Measurements from ENCODE around the gene UTS2B. TPM values are rescaled to one million over a fixed set of nuclear protein-coding genes. Genes with fewer than 3 reads are reported as not detected.
A peak's percentile ranks its signal among the peaks of the same experiment; 100 is the strongest.

Gene UTS2B
- total RNA-seq, 1 donor from 2014 or later: 0.69 TPM

DNA sequence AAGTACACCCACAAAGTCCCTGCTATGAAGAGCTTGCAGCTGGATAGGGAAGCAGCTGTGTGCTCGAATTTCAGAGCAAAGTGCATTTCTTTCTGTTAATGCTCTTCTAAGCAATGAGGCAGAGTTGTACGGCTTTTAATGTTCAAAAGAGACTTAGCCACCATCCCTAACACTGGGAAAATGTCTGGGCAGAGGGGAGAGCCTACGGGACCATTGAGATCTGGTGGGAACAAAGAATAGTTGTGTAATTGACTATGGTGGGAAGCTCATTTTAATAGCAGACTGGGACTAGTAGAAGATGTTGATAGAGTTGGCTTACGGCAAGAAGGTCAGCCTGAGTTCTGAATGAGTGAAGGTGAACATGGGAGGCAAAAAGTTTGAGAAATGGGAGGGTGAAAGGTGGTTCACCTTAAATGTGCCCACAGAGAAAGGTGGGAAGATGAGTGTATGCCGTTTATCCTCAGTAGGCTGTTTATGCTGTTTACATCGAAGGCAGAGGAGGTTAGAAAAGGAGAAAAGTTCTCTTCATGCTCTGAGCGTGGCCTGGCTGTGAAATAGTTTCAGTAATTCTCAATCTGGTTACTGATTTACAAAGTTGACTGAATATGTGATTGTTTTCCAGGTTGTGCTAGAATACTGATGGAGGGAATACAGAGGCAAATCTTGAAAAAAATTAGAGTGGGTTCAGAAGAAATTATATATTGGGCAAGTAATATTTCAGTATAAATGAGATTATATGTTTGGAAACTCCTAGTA, 22.9 kb upstream of the UTS2B start:
- TF ChIP-seq CTCF (conservative IDR thresholded peaks at IDR 0.05; ENCODE audit: low read depth, low read length): no peak
- DNase-seq (ENCODE audit: low read depth): no peak
- peak overlapping the region; percentile 32 for H3K4me3 ChIP-seq (ENCODE audit: low read depth, low read length)

- no peak for TF ChIP-seq CTCF (conservative IDR thresholded peaks at IDR 0.05; ENCODE audit: low read depth, low read length)
- DNase-seq (ENCODE audit: low read depth): no peak
- no peak overlapping the region for H3K4me3 ChIP-seq (ENCODE audit: low read depth, low read length)
Measured at GRCh38 chr3:191352014-191352413, 21.7 kb upstream of the UTS2B start.

- H3K4me3 ChIP-seq (ENCODE audit: low read depth, low read length): no peak overlapping the region
- no peak for DNase-seq (ENCODE audit: low read depth)
- no peak for TF ChIP-seq CTCF (conservative IDR thresholded peaks at IDR 0.05; ENCODE audit: low read depth, low read length)
Measured at GRCh38 chr3:191350396-191351090, 20.2 kb upstream of the UTS2B start.

DNA sequence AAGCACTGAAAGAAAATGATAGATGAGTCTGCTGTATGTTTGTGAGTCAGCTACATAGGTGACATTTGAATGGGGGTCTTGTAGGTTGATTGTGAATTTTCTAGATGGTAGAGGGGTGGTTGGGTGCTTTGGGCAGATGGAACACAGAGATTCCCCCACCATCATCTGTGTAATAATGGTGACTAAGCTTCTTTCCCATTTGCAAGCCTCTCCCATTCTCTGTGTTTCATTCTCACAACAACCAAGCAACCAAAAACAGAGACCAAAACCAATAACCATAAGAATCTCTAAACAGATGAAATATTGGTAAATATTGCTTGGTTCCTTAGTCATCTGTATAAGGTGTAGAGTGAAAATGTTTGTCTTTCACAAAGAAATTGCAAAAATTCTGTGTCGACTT, 17.8 kb upstream of the UTS2B start:
- no peak for DNase-seq (ENCODE audit: low read depth)
- no peak overlapping the region for H3K4me3 ChIP-seq (ENCODE audit: low read depth, low read length)
- no peak for TF ChIP-seq CTCF (conservative IDR thresholded peaks at IDR 0.05; ENCODE audit: low read depth, low read length)

DNA sequence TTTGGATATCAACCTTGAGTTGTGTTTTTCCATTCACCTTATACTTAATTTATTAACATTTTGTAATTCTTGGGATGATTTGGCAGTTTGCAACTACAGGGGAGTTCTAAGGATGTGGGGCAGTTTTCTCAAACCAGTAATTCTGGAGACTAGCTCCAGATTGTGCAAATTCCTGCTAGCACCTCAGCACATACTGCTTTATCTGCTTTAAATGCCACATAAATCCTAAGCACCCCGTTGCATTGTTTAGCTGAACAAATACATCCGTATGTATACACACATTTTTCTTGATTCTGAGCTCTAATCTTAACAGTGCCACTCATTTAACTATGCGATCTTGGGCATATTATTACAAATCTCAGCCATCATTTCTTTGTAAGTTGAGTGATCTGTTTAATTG, 16.9 kb upstream of the UTS2B start:
- no peak overlapping the region for H3K4me3 ChIP-seq (ENCODE audit: low read depth, low read length)
- DNase-seq (ENCODE audit: low read depth): no peak
- TF ChIP-seq CTCF (conservative IDR thresholded peaks at IDR 0.05; ENCODE audit: low read depth, low read length): no peak

- H3K4me3 ChIP-seq (ENCODE audit: low read depth, low read length): no peak overlapping the region
- no peak for TF ChIP-seq CTCF (conservative IDR thresholded peaks at IDR 0.05; ENCODE audit: low read depth, low read length)
- no peak for DNase-seq (ENCODE audit: low read depth)
Measured at GRCh38 chr3:191345334-191345733, 15.0 kb upstream of the UTS2B start.

Measured in epithelial cell of proximal tubule (primary cell).